Ovary (tissue), 3 donors: ENCODE measurements around the gene MCUB.

Experiments used
- EP300 ChIP-seq: sonication (generic); formaldehyde crosslinking; IDR thresholded peaks from one replicate; pipeline ENCODE4 v1.6.1; 2017; ENCODE audit warnings: antibody characterized with exemption
- POLR2A ChIP-seq: fragments of 450-650 bp; IDR thresholded peaks from one replicate; pipeline ENCODE4 v1.6.1; 2017; ENCODE audit warnings: antibody characterized with exemption, mild to moderate bottlenecking, moderate library complexity
- TF ChIP-seq, protein P1 (sequence below), 3 donors: fragments of 450-650 bp in 2 of 3; fragments of 200-600 bp in 1 of 3; IDR thresholded peaks; one replicate each; pipeline versions ENCODE4 v1.5.1 to v1.8.0; 2016 to 2022; ENCODE audit warnings: antibody characterized with exemption in 3 of 3, mild to moderate bottlenecking in 1 of 3
- donor health status: DM: no; HTN: no; CAD: no.

DNA sequence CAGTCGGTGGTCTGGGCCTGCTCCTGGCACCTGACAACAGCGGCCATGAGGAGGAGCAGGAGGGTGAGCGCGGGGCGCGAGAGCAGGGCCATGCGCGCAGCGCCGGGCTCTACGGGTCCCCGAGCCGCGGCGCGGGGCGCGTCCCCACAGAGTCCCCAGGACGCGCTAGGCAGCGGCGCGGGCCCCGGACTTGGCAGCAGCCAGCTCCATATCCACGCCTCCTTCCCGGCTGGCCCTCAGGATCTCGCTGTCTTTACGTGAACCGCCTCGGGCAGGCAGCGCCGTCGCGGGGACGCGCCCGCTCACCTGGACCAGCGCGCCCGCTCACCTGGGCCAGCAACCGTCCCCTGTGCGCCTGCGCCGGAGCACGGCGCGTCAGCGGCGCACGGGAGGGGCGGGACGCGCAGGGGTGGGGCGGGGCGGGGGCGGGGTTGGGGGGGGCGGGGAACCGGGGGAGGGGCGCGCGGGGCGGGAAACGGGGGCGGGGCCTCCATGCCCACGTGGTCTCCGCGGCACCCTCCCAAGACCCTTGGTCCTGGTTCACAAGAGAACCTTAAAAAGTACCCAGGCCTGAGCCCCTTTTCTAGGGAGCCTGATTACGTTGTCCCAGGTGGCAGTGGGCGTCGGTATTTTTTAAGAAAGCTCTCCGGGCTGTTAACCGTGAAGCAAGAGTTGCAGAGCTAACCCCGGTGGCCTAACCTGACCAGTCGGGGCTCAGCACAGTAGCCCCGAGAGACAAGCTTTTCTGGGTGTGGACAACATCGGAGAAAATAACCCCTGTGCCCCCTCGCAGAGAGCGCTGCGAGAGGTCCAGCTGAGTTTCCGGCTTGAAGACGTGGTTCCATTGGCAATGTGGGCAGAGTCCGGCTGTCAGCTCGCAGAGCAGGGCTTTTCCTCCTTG lies 169.9 kb downstream of the MCUB start, which contains the start of gene PLA2G12A:
- TF ChIP-seq, protein P1, sequence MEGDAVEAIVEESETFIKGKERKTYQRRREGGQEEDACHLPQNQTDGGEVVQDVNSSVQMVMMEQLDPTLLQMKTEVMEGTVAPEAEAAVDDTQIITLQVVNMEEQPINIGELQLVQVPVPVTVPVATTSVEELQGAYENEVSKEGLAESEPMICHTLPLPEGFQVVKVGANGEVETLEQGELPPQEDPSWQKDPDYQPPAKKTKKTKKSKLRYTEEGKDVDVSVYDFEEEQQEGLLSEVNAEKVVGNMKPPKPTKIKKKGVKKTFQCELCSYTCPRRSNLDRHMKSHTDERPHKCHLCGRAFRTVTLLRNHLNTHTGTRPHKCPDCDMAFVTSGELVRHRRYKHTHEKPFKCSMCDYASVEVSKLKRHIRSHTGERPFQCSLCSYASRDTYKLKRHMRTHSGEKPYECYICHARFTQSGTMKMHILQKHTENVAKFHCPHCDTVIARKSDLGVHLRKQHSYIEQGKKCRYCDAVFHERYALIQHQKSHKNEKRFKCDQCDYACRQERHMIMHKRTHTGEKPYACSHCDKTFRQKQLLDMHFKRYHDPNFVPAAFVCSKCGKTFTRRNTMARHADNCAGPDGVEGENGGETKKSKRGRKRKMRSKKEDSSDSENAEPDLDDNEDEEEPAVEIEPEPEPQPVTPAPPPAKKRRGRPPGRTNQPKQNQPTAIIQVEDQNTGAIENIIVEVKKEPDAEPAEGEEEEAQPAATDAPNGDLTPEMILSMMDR (IDR thresholded peaks at IDR 0.05) = no peak
- TF ChIP-seq POLR2A (peak; percentile 52), EP300 (no peak)
